ENCODE measurements around the gene ARHGAP26.

Gene ARHGAP26

GRCh38 chr5:143241892-143242291 lies 471.7 kb downstream of the ARHGAP26 start:
- H3K4me2 ChIP-seq, result no peak overlapping the region
- no peaks in the 10 kb centered on the region for H3K79me2 ChIP-seq (ENCODE audit: insufficient read depth, low read depth)
- H3K36me3 ChIP-seq (ENCODE audit: insufficient read depth), result no peaks in the 10 kb centered on the region
- H3K27ac ChIP-seq, result no peak overlapping the region
- no peak overlapping the region for H3K9ac ChIP-seq
- no peaks in the 10 kb centered on the region for H4K20me1 ChIP-seq (ENCODE audit: insufficient read depth)
- no peaks in the 10 kb centered on the region for H3K27me3 ChIP-seq (ENCODE audit: insufficient read depth, low read depth)
- no peak overlapping the region for H2AFZ ChIP-seq (ENCODE audit: low read depth)
- no peak for TF ChIP-seq CTCF (conservative IDR thresholded peaks at IDR 0.05; ENCODE audit: low read depth, low read length)
- H3K4me3 ChIP-seq (IDR thresholded peaks at IDR 0.05; ENCODE audit: insufficient read depth, low read depth, low read length), result no peak overlapping the region
- H3K4me1 ChIP-seq (ENCODE audit: low read depth, poor library complexity, severe bottlenecking), result no peaks in the 10 kb centered on the region

GRCh38 chr5:143243103-143243502 lies 472.9 kb downstream of the ARHGAP26 start:
- TF ChIP-seq CTCF (conservative IDR thresholded peaks at IDR 0.05; ENCODE audit: low read depth, low read length), result no peak
- Histone ChIP-seq H4K20me1 (ENCODE audit: insufficient read depth) (no peaks in the 10 kb centered on the region), H3K4me3 (IDR thresholded peaks at IDR 0.05; ENCODE audit: insufficient read depth, low read depth, low read length) (no peak overlapping the region), H3K4me1 (ENCODE audit: low read depth, poor library complexity, severe bottlenecking) (no peaks in the 10 kb centered on the region), H3K27me3 (ENCODE audit: insufficient read depth, low read depth) (no peaks in the 10 kb centered on the region), H3K79me2 (ENCODE audit: insufficient read depth, low read depth) (no peaks in the 10 kb centered on the region), H2AFZ (ENCODE audit: low read depth) (no peak overlapping the region), H3K9ac (no peak overlapping the region), H3K4me2 (no peak overlapping the region), H3K36me3 (ENCODE audit: insufficient read depth) (no peaks in the 10 kb centered on the region), H3K27ac (no peak overlapping the region)

GRCh38 chr5:143244000-143244736 lies 474.0 kb downstream of the ARHGAP26 start:
- H3K4me1 ChIP-seq (ENCODE audit: low read depth, poor library complexity, severe bottlenecking), result no peaks in the 10 kb centered on the region
- no peak overlapping the region for H3K9ac ChIP-seq
- H2AFZ ChIP-seq (ENCODE audit: low read depth), result no peak overlapping the region
- H3K79me2 ChIP-seq (ENCODE audit: insufficient read depth, low read depth), result no peaks in the 10 kb centered on the region
- no peaks in the 10 kb centered on the region for H4K20me1 ChIP-seq (ENCODE audit: insufficient read depth)
- no peaks in the 10 kb centered on the region for H3K36me3 ChIP-seq (ENCODE audit: insufficient read depth)
- H3K4me3 ChIP-seq (IDR thresholded peaks at IDR 0.05; ENCODE audit: insufficient read depth, low read depth, low read length), result no peak overlapping the region
- TF ChIP-seq CTCF (conservative IDR thresholded peaks at IDR 0.05; ENCODE audit: low read depth, low read length), result no peak
- H3K27ac ChIP-seq, result no peak overlapping the region
- no peak overlapping the region for H3K4me2 ChIP-seq
- H3K27me3 ChIP-seq (ENCODE audit: insufficient read depth, low read depth), result no peaks in the 10 kb centered on the region

- no peak for TF ChIP-seq CTCF (conservative IDR thresholded peaks at IDR 0.05; ENCODE audit: low read depth, low read length)
- Histone ChIP-seq H3K4me2 (no peak overlapping the region), H3K79me2 (ENCODE audit: insufficient read depth, low read depth) (no peaks in the 10 kb centered on the region), H3K27ac (no peak overlapping the region), H4K20me1 (ENCODE audit: insufficient read depth) (no peaks in the 10 kb centered on the region), H2AFZ (ENCODE audit: low read depth) (no peak overlapping the region), H3K9ac (no peak overlapping the region), H3K4me3 (IDR thresholded peaks at IDR 0.05; ENCODE audit: insufficient read depth, low read depth, low read length) (no peak overlapping the region), H3K36me3 (ENCODE audit: insufficient read depth) (no peaks in the 10 kb centered on the region), H3K27me3 (ENCODE audit: insufficient read depth, low read depth) (no peaks in the 10 kb centered on the region), H3K4me1 (ENCODE audit: low read depth, poor library complexity, severe bottlenecking) (no peaks in the 10 kb centered on the region)
These were observed 474.8 kb downstream of the ARHGAP26 start for GRCh38 chr5:143244990-143245389.
